PC-3 (cell line): ENCODE data around the gene MMP23B. TPM values are rescaled to one million over a fixed set of nuclear protein-coding genes. Genes with fewer than 3 reads are reported as not detected.

Experiments used
- ATAC-seq: fragments of 200-7000 bp; cut with Tn5 transposase; 2 replicates; pipeline ENCODE4 v1.9.1; 2020; ENCODE audit warnings: mild to moderate bottlenecking, moderate library complexity
- BruUV-seq: library from RNA; stranded (reverse); fragments of 400-500 nt; replicated peaks from 2 replicates; lab custom pipeline; 2021; lab: Mats Ljungman, UMichigan
- CTCF ChIA-PET: fragments of 300-600 bp; sonication (Branson Sonifier 250); formaldehyde crosslinking; loops from one replicate; lab custom pipeline; 2022; ENCODE audit warnings: antibody characterized with exemption; lab: Charles Lee
- POLR2A ChIA-PET: fragments of 300-600 bp; sonication (Branson Sonifier 250); formaldehyde crosslinking; loops from one replicate; lab custom pipeline; 2022; ENCODE audit warnings: antibody characterized with exemption; ENCODE audit not compliant: unreplicated experiment; lab: Charles Lee
- DNase-seq: peaks from one replicate; pipeline ENCODE4 v3.0.0-alpha.2; 2015
- H2AFZ ChIP-seq: fragments of 300-600 bp; sonication (generic); 2 replicates; pipeline ENCODE4 v1.6.0; 2016; ENCODE audit warnings: antibody characterized with exemption, low read length
- H3F3A ChIP-seq: fragments of 300-600 bp; sonication (generic); one replicate; pipeline ENCODE4 v1.6.0; 2017; ENCODE audit warnings: antibody characterized with exemption, low read length, control low read depth, mild to moderate bottlenecking; ENCODE audit not compliant: unreplicated experiment
- H3K27ac ChIP-seq: fragments of 300-600 bp; sonication (generic); 2 replicates; pipeline ENCODE4 v1.5.1; 2016; ENCODE audit warnings: mild to moderate bottlenecking, low read length
- H3K27me3 ChIP-seq: fragments of 300-600 bp; sonication (generic); 2 replicates; pipeline ENCODE4 v1.6.1; 2016; ENCODE audit warnings: low read length, mixed read lengths
- H3K36me3 ChIP-seq: fragments of 300-600 bp; sonication (generic); 2 replicates; pipeline ENCODE4 v1.6.1; 2016; ENCODE audit warnings: low read depth, mixed run types, low read length, mixed read lengths
- H3K4me1 ChIP-seq: fragments of 300-600 bp; sonication (generic); 2 replicates; pipeline ENCODE4 v1.5.1; 2016; ENCODE audit warnings: low read length; ENCODE audit not compliant: insufficient read depth
- H3K4me2 ChIP-seq: fragments of 300-600 bp; sonication (generic); 2 replicates; pipeline ENCODE4 v1.6.0; 2016; ENCODE audit warnings: low read length
- H3K4me3 ChIP-seq: fragments of 300-600 bp; sonication (generic); 2 replicates; pipeline ENCODE4 v1.5.1; 2016; ENCODE audit warnings: mild to moderate bottlenecking, low read length, mixed read lengths
- H3K79me2 ChIP-seq: fragments of 300-600 bp; sonication (generic); 2 replicates; pipeline ENCODE4 v1.6.1; 2017; ENCODE audit warnings: low read length, mixed read lengths
- H3K9ac ChIP-seq: fragments of 300-600 bp; sonication (generic); 2 replicates; pipeline ENCODE4 v1.6.0; 2016; ENCODE audit warnings: mild to moderate bottlenecking, low read length
- H3K9me2 ChIP-seq: fragments of 300-600 bp; sonication (generic); replicated peaks from 2 replicates; pipeline ENCODE4 v1.6.1; 2016; ENCODE audit warnings: mixed run types, low read length, mixed read lengths
- H3K9me3 ChIP-seq: fragments of 300-600 bp; sonication (generic); 2 replicates; pipeline ENCODE4 v1.6.1; 2016; ENCODE audit warnings: low read length, mixed read lengths
- H4K20me1 ChIP-seq: fragments of 300-600 bp; sonication (generic); 2 replicates; pipeline ENCODE4 v1.6.1; 2016; ENCODE audit warnings: low read length, mixed read lengths
- CTCF ChIP-seq: fragments of 300-600 bp; sonication (generic); conservative IDR thresholded peaks from 2 replicates; pipeline ENCODE4 v1.5.1; 2017; ENCODE audit warnings: antibody characterized with exemption, low read depth, mild to moderate bottlenecking, low read length
- EZH2 ChIP-seq: fragments of 300-600 bp; sonication (generic); IDR thresholded peaks from one replicate; pipeline ENCODE4 v1.6.1; 2017; ENCODE audit warnings: antibody characterized with exemption, mild to moderate bottlenecking, low read length; ENCODE audit not compliant: unreplicated experiment
- EZH2phosphoT487 ChIP-seq: fragments of 300-600 bp; sonication (generic); IDR thresholded peaks from 2 replicates; pipeline ENCODE4 v1.6.1; 2018; ENCODE audit warnings: mild to moderate bottlenecking, antibody characterized with exemption, low read length, borderline replicate concordance
- intact Hi-C: fragments of 100-400 bp; cut with micrococcal nuclease; formaldehyde crosslinking; loops from 2 replicates; pipeline ENCODE4 v1.9.0; 2023
- total RNA-seq: library from RNA; depleted of rRNA; stranded (reverse); fragments of >200 nt; gene quantifications from 2 replicates; pipeline ENCODE4 v1.2.3, GENCODE V29; 2014

Gene MMP23B
- total RNA-seq, 1 experiment from 2014 or later = 28.4 TPM

GRCh38 chr1:1602304-1602967, 29.5 kb upstream of the MMP23B start:
- Histone ChIP-seq H3K4me3 (no peak overlapping the region), H3K4me1 (peaks cover 4% of the 10 kb centered on the region), H3K9me3 (no peaks in the 10 kb centered on the region), H3K4me2 (no peak overlapping the region), H3K9me2 (no peaks in the 10 kb centered on the region), H3K27ac (no peak overlapping the region), H3K9ac (no peak overlapping the region), H3K36me3 (no peaks in the 10 kb centered on the region), H2AFZ (no peak overlapping the region), H3K27me3 (peaks cover 4% of the 10 kb centered on the region; the same call in 1 of the 2 replicates), H3F3A (no peaks in the 10 kb centered on the region), H3K79me2 (no peaks in the 10 kb centered on the region), H4K20me1 (no peaks in the 10 kb centered on the region)
- TF ChIP-seq EZH2 (no peak), EZH2phosphoT487 (no peak), CTCF (no peak)
- ChIA-PET POLR2A (no interaction called here), CTCF (interaction anchor here (0.7 kb wide), 1 partner anchor 21 kb away, joined by 4 read pairs; no protein-coding TSS in a partner anchor)
- ATAC-seq (no peak), DNase-seq (no peak)
- intact Hi-C loops = no loop called here
- BruUV-seq = no TSS peak

- CTCF ChIA-PET = interaction anchor here (0.7 kb wide), 1 partner anchor 22 kb away, joined by 4 read pairs; no protein-coding TSS in a partner anchor
Observed at GRCh38 chr1:1602968-1603506, 28.9 kb upstream of the MMP23B start.

More at GRCh38 chr1:1602968-1603506, 28.9 kb upstream of the MMP23B start:
- ATAC-seq (no peak), DNase-seq (no peak)
- no peaks in the 10 kb centered on the region for H4K20me1 ChIP-seq
- POLR2A ChIA-PET = no interaction called here
- H3K4me1 ChIP-seq = no peaks in the 10 kb centered on the region
- H2AFZ ChIP-seq = no peak overlapping the region
- H3K27ac ChIP-seq = no peak overlapping the region
- H3K9me2 ChIP-seq = no peaks in the 10 kb centered on the region
- no peak overlapping the region for H3K4me2 ChIP-seq
- no peaks in the 10 kb centered on the region for H3K36me3 ChIP-seq
- no peaks in the 10 kb centered on the region for H3F3A ChIP-seq
- TF ChIP-seq EZH2phosphoT487 (no peak), EZH2 (no peak), CTCF (no peak)
- H3K79me2 ChIP-seq = no peaks in the 10 kb centered on the region
- H3K4me3 ChIP-seq = no peak overlapping the region
- no peak overlapping the region for H3K9ac ChIP-seq
- H3K9me3 ChIP-seq = no peaks in the 10 kb centered on the region
- intact Hi-C loops = no loop called here
- BruUV-seq = no TSS peak
- peaks cover 4% of the 10 kb centered on the region; the same call in 1 of the 2 replicates for H3K27me3 ChIP-seq
